ENCODE results near the gene SYDE2.

SYDE2 gene

DNA sequence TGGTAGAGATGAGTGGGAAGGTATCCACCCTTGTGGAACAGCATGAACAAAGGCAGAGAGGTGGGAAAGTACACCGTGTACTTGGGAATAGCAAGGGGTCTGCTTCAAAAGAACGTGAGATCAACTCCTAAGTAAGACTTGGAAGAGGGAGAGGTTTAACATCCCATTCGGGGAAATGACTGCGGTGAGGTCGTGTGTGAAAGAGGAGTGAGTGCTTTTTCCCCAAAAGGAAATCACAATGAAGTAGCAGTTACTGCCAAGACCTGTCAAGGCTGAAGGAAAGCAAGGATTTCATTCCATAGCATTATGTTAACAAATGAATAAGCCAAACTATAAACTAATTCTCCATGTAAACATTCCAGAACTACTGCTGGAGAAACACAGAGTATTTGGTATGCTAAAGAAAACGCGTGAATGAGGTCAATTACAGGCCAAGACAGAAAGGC is 20.0 kb upstream of the SYDE2 start:
- Histone ChIP-seq H3K4me2 (no peak overlapping the region), H3K4me3 (IDR thresholded peaks at IDR 0.05; ENCODE audit: insufficient read depth, low read depth, low read length) (no peak overlapping the region), H3K4me1 (ENCODE audit: low read depth, poor library complexity, severe bottlenecking) (no peaks in the 10 kb centered on the region), H4K20me1 (ENCODE audit: insufficient read depth) (no peaks in the 10 kb centered on the region), H3K79me2 (ENCODE audit: insufficient read depth, low read depth) (no peaks in the 10 kb centered on the region), H3K9ac (no peak overlapping the region), H2AFZ (ENCODE audit: low read depth) (no peak overlapping the region), H3K36me3 (ENCODE audit: insufficient read depth) (no peaks in the 10 kb centered on the region), H3K27ac (no peak overlapping the region), H3K27me3 (ENCODE audit: insufficient read depth, low read depth) (no peaks in the 10 kb centered on the region)
- TF ChIP-seq, protein P1, sequence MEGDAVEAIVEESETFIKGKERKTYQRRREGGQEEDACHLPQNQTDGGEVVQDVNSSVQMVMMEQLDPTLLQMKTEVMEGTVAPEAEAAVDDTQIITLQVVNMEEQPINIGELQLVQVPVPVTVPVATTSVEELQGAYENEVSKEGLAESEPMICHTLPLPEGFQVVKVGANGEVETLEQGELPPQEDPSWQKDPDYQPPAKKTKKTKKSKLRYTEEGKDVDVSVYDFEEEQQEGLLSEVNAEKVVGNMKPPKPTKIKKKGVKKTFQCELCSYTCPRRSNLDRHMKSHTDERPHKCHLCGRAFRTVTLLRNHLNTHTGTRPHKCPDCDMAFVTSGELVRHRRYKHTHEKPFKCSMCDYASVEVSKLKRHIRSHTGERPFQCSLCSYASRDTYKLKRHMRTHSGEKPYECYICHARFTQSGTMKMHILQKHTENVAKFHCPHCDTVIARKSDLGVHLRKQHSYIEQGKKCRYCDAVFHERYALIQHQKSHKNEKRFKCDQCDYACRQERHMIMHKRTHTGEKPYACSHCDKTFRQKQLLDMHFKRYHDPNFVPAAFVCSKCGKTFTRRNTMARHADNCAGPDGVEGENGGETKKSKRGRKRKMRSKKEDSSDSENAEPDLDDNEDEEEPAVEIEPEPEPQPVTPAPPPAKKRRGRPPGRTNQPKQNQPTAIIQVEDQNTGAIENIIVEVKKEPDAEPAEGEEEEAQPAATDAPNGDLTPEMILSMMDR (conservative IDR thresholded peaks at IDR 0.05; ENCODE audit: low read depth, low read length), result no peak

DNA sequence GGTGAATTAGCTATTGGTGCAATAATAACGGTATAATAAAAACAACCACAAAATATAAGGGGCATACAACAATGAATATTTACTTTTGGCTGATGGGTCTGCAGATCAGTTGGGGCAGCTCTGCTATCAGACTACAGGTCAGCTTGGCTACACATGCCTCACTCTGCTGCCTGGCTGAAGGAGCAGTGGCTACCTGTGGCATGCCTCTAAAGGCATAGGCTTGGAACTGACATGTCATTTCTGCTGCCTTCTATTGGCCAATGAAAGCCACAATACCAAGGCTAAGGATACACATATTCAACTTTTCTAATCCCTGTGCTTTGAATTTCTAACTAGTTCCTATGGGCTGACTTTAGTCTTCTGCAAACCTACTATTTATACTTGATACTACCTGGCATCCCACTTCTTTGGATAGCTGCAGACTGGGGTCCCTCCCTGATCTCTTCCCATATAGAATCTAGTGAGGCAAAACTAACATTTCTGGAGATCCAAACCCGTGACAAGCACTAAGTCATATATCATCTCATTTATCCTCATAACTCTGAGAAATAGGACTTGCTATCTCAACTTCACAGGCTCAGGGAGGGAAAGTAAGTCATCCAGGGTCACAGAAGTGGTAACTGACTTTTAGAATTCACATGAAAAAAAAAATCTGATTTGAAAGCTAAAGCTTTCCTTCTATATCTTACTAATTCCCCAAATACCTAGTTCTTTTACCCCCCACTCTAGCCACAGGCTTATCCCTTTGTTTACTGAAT is 19.2 kb upstream of the SYDE2 start:
- no peaks in the 10 kb centered on the region for H3K36me3 ChIP-seq (ENCODE audit: insufficient read depth)
- TF ChIP-seq, protein P1 (conservative IDR thresholded peaks at IDR 0.05; ENCODE audit: low read depth, low read length), result no peak
- no peak overlapping the region for H2AFZ ChIP-seq (ENCODE audit: low read depth)
- H3K27me3 ChIP-seq (ENCODE audit: insufficient read depth, low read depth), result no peaks in the 10 kb centered on the region
- no peak overlapping the region for H3K4me2 ChIP-seq
- no peak overlapping the region for H3K4me3 ChIP-seq (IDR thresholded peaks at IDR 0.05; ENCODE audit: insufficient read depth, low read depth, low read length)
- H3K79me2 ChIP-seq (ENCODE audit: insufficient read depth, low read depth), result no peaks in the 10 kb centered on the region
- no peak overlapping the region for H3K9ac ChIP-seq
- no peaks in the 10 kb centered on the region for H3K4me1 ChIP-seq (ENCODE audit: low read depth, poor library complexity, severe bottlenecking)
- no peaks in the 10 kb centered on the region for H4K20me1 ChIP-seq (ENCODE audit: insufficient read depth)
- no peak overlapping the region for H3K27ac ChIP-seq

DNA sequence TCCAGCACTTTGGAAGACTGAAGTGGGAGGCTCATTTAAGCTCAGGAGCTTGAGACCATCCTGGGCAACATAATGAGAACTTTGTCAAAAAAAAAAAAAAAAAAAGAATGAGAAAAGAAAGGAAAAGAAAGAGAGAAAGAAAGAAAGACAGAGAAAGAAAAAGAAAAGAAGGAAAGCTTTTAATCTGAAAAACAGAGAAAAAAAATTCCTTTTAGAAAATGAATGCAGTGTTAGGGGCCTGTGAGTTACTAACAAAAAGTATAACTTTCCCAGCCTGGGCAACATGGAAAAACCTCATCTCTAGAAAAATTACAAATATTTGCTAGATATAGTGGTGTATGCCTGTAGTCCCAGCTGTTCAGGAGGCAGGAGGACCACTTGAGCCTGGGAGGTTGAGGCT is 15.9 kb upstream of the SYDE2 start:
- H3K27ac ChIP-seq, result no peak overlapping the region
- no peak overlapping the region for H2AFZ ChIP-seq (ENCODE audit: low read depth)
- no peaks in the 10 kb centered on the region for H3K79me2 ChIP-seq (ENCODE audit: insufficient read depth, low read depth)
- H3K4me2 ChIP-seq, result no peak overlapping the region
- H4K20me1 ChIP-seq (ENCODE audit: insufficient read depth), result no peaks in the 10 kb centered on the region
- H3K4me1 ChIP-seq (ENCODE audit: low read depth, poor library complexity, severe bottlenecking), result no peaks in the 10 kb centered on the region
- H3K27me3 ChIP-seq (ENCODE audit: insufficient read depth, low read depth), result no peaks in the 10 kb centered on the region
- H3K9ac ChIP-seq, result no peak overlapping the region
- H3K4me3 ChIP-seq (IDR thresholded peaks at IDR 0.05; ENCODE audit: insufficient read depth, low read depth, low read length), result no peak overlapping the region
- TF ChIP-seq, protein P1 (conservative IDR thresholded peaks at IDR 0.05; ENCODE audit: low read depth, low read length), result no peak
- H3K36me3 ChIP-seq (ENCODE audit: insufficient read depth), result no peaks in the 10 kb centered on the region

DNA sequence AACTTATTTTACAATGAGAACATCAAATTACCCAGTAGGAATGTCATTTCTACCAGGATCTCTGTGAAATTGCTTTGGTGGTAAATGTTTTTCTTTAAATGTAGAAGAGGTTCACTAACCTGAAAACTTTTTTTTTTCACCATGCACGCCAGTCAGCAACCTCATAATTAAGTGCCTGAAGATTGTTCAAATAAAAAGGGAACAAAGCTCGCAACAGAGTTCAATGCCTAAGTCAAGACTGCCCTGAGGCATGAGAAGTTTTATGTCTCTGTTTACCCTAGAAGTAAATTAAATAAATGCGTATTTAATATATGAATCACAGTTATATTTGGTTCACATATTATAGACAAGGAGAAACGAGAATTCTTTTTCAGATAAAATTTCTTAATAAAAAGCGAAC is 13.8 kb upstream of the SYDE2 start:
- Histone ChIP-seq H4K20me1 (ENCODE audit: insufficient read depth) (no peaks in the 10 kb centered on the region), H2AFZ (ENCODE audit: low read depth) (no peak overlapping the region), H3K4me1 (ENCODE audit: low read depth, poor library complexity, severe bottlenecking) (no peaks in the 10 kb centered on the region), H3K9ac (no peak overlapping the region), H3K36me3 (ENCODE audit: insufficient read depth) (no peaks in the 10 kb centered on the region), H3K4me2 (no peak overlapping the region), H3K79me2 (ENCODE audit: insufficient read depth, low read depth) (no peaks in the 10 kb centered on the region), H3K27ac (no peak overlapping the region), H3K27me3 (ENCODE audit: insufficient read depth, low read depth) (no peaks in the 10 kb centered on the region), H3K4me3 (IDR thresholded peaks at IDR 0.05; ENCODE audit: insufficient read depth, low read depth, low read length) (no peak overlapping the region)
- TF ChIP-seq, protein P1 (conservative IDR thresholded peaks at IDR 0.05; ENCODE audit: low read depth, low read length), result no peak
